ENCODE measurements around the gene RNF207. TPM values are rescaled to one million over a fixed set of nuclear protein-coding genes. Genes with fewer than 3 reads are reported as not detected.

Gene RNF207
- total RNA-seq, 3 donors from 2014 or later: 35.4 to 63.9 (median 35.9) TPM

DNA sequence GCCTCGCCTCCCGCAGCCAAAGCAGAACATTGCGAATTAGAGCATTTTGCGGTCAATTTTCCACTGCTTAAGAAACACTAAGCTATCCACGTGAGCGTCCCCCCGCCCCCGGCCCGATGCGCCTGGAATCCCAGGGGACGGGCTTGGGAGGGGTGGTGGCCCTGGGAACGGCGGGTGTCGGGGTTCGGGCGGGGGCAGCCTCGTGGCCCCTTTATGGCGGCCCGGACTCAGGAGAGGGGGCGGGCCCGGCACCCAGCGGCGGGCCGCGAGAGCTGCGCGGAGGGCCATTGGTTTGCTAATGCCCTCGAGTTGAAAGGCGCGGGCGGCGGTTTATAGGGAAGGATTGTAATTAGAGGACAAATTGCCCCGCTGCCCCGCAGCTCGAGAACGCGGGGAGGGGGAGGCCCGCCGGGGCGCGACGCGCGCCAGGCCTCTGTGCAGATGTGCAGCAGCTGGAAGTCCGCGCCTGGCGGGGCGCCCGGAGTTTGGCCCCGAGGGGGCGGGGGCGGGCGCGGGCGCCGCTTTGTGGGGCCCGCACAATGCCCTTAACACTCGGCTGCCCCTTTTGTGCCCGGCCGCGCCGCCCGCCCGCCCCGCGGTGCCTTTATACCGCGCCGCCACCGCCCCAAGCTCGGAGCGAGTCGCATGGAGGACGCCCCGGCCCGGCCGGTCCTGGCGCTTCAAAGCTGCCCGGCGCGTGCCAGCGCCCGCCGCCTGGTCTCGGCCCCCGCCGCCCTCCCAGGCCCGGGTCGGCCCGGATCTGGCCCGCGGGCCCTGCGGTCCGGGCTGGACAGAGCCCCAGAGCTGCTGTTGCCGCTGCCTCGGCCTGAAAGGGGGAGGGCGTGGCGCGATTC, 36.2 kb downstream of the RNF207 start:
- Histone ChIP-seq H3K9me3 (no peaks in the 10 kb centered on the region), H3K4me1 (ENCODE audit: low read depth) (peaks cover 18% of the 10 kb centered on the region), H3K36me3 (ENCODE audit: low read depth) (no peaks in the 10 kb centered on the region), H3K4me3 (no peak overlapping the region)
- ATAC-seq (no peak), DNase-seq (no peak)
- TF ChIP-seq, protein P1, sequence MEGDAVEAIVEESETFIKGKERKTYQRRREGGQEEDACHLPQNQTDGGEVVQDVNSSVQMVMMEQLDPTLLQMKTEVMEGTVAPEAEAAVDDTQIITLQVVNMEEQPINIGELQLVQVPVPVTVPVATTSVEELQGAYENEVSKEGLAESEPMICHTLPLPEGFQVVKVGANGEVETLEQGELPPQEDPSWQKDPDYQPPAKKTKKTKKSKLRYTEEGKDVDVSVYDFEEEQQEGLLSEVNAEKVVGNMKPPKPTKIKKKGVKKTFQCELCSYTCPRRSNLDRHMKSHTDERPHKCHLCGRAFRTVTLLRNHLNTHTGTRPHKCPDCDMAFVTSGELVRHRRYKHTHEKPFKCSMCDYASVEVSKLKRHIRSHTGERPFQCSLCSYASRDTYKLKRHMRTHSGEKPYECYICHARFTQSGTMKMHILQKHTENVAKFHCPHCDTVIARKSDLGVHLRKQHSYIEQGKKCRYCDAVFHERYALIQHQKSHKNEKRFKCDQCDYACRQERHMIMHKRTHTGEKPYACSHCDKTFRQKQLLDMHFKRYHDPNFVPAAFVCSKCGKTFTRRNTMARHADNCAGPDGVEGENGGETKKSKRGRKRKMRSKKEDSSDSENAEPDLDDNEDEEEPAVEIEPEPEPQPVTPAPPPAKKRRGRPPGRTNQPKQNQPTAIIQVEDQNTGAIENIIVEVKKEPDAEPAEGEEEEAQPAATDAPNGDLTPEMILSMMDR (IDR thresholded peaks at IDR 0.05): no peak
- intact Hi-C loops (cut with DNase I, micrococcal nuclease): loop anchor here in 1 of 2 donors (10.0 kb wide), 1 partner anchor 163 kb away; no protein-coding TSS in a partner anchor

- TF ChIP-seq, protein P1 (IDR thresholded peaks at IDR 0.05): no peak
- no peaks in the 10 kb centered on the region for H3K36me3 ChIP-seq (ENCODE audit: low read depth)
- no peak for DNase-seq
- peaks cover 18% of the 10 kb centered on the region for H3K4me1 ChIP-seq (ENCODE audit: low read depth)
- H3K9me3 ChIP-seq: no peaks in the 10 kb centered on the region
- no peak for ATAC-seq
- intact Hi-C loops (cut with DNase I, micrococcal nuclease): loop anchor here in 1 of 2 donors (10.0 kb wide), 1 partner anchor 162 kb away; no protein-coding TSS in a partner anchor
- no peak overlapping the region for H3K4me3 ChIP-seq
Measured at GRCh38 chr1:6243053-6243834, 37.3 kb downstream of the RNF207 start.

DNA sequence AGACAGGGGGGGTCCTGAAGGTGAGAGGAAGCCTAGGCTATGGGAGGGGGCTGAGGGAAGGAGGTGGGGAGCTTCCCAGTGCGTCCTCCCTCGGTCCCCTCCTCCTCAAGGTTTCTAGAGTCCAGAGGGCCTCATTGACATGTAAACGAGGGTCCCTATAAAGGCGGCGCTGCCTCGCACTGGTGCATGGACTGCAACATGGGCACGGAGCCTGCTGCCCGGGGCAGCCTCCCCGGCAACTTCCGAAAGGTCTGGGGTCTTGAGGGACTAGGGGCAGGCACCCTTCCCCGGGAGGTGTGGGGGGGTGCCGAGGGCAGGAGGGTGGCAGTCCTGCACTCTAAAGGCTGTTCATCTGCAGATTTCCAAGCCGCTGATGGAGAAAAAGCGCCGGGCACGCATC, 38.1 kb downstream of the RNF207 start, which contains the start of gene HES3:
TSS of gene HES3 (plus strand) at position 187 of the 400 bp plus-strand sequence. CDS start at position 374, 187 bp downstream.
- no peak within 1 kb of the TSS for H3K4me3 ChIP-seq
- TF ChIP-seq, protein P1 (IDR thresholded peaks at IDR 0.05): no peak
- ATAC-seq (no peak), DNase-seq (no peak)
- intact Hi-C loops (cut with DNase I, micrococcal nuclease): loop anchor here in 1 of 2 donors (10.0 kb wide), 1 partner anchor 161 kb away; no protein-coding TSS in a partner anchor
- H3K4me1 ChIP-seq (ENCODE audit: low read depth): peaks cover 18% of the 10 kb centered on the region
- no peaks in the 10 kb centered on the region for H3K36me3 ChIP-seq (ENCODE audit: low read depth)
- H3K9me3 ChIP-seq: no peaks in the 10 kb centered on the region

DNA sequence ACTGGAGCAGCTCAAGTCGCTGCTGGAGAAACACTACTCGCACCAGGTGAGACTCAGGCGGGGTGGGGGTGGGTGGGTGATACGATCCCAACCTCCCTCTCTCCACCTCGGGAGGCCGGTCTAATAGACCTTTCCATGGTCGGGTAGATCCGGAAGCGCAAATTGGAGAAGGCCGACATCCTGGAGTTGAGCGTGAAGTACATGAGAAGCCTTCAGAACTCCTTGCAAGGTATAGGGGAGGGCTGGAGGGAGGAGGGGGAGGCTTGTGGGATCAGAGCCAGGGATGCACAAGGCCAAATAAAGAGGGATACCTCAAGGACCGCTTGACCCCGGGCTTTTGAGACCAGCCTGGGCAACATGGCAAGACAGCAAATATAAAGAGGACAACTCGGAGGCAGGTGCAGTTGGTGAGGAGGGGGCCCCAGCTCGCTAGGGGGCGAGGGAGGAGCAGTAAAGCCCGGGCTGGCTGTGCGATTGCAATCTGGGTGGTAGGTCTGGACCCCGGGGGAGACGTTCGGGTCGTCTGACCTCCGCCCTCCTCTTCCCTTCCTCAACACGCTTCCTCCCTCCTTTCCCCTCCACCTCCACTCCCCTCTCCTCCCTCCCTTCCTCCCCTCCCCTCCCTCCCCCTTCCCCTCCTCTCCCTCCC, 38.6 kb downstream of the RNF207 start:
- ATAC-seq (no peak), DNase-seq (no peak)
- H3K4me1 ChIP-seq (ENCODE audit: low read depth): peaks cover 18% of the 10 kb centered on the region
- no peaks in the 10 kb centered on the region for H3K9me3 ChIP-seq
- H3K4me3 ChIP-seq: no peak overlapping the region
- intact Hi-C loops (cut with DNase I, micrococcal nuclease): loop anchor here (5.0 to 10.0 kb wide), 2 partner anchors 93 to 160 kb away; no protein-coding TSS in a partner anchor
- TF ChIP-seq, protein P1 (IDR thresholded peaks at IDR 0.05): no peak
- H3K36me3 ChIP-seq (ENCODE audit: low read depth): no peaks in the 10 kb centered on the region

Measured in mucosa of descending colon (tissue), 3 donors.